Stimulated activated naive CD8-positive, alpha-beta T cell treated with anti-CD3 and anti-CD28 coated beads, Interleukin-15, amount 100 ng/mL, for 72 hours (primary cell): ENCODE results near the gene ARSI.

Source experiments
- ATAC-seq: fragments of 150-1000 bp; cut with Tn5 transposase; 2 replicates; pipeline ENCODE4 v1.10.0; 2021; ENCODE audit warnings: mild to moderate bottlenecking, moderate library complexity
- DNase-seq, 2 donors: peaks; one replicate each; pipeline ENCODE4 v3.0.0; 2021 to 2022
- H3K27ac Mint-ChIP-seq, 2 donors: one replicate each; pipeline ENCODE4 v1.8.0; 2022; ENCODE audit warnings: mild to moderate bottlenecking in 2 of 2, mixed read lengths in 2 of 2, moderate library complexity in 2 of 2
- H3K27me3 Mint-ChIP-seq: one replicate; pipeline ENCODE4 v1.8.0; 2022; ENCODE audit warnings: mixed read lengths
- H3K4me1 Mint-ChIP-seq: one replicate; pipeline ENCODE4 v1.8.0; 2022; ENCODE audit warnings: mild to moderate bottlenecking, mixed read lengths
- H3K4me3 Mint-ChIP-seq, 2 donors: one replicate each; pipeline ENCODE4 v1.8.0; 2022; ENCODE audit warnings: mild to moderate bottlenecking in 2 of 2, mixed read lengths in 2 of 2, moderate library complexity in 1 of 2
- H3K9me3 Mint-ChIP-seq, 2 donors: one replicate each; pipeline ENCODE4 v1.8.0; 2022; ENCODE audit warnings: mixed read lengths in 2 of 2

Gene ARSI

GRCh38 chr5:150302301-150303069 is at the start of gene ARSI:
ARSI (minus strand) TSS chr5:150302905; CDS start chr5:150302373, 532 bp downstream.
- Mint-ChIP-seq H3K27ac (no peak within 1 kb of the TSS), H3K4me1 (no peaks in the 10 kb centered on the region), H3K4me3 (no peak within 1 kb of the TSS), H3K27me3 (peaks cover 52% of the 10 kb centered on the region), H3K9me3 (no peaks in the 10 kb centered on the region)
- DNase-seq = no peak
- ATAC-seq = peak; percentile 48

DNA sequence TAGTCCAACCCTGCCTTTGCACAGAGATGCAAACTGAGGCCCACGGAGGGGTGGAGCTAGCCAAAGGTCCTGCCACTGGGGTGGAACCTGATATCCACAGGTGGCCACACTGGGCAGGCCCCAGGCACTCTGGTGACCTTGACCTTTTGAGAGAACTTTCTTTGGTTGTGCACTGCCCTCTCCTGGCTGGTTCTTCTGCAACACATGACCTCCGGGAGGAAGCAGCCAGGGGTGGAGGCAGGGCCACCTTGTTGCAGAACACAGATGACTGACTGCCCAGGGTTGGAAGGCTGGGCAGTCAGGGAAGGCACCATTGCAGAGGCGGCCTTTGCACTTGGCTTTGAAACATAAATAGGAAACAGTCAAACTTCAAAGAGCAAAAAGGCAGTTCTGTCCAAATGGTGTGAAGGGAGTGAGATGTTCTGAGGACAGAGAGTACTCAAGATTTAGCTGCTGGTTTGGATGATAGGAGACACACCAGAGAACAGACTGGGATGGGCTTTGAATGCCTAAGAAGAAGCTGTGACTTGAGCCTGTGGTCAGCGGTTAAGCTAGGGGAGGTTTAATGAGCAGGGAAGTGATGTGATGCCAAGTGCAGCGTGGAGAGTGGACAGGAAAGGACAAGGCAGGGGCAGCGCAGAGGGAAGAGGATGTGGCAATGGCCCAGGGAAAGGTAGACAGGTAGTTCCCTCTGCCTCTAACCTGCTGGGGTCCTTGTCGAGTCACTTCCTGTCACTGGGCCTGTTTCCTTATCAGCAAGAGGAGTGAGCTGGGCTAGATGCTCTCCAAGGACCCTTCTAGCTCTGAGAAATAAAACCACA is 48.0 kb upstream of the ARSI start:
- ATAC-seq (peak; percentile 88), DNase-seq (peak; percentile 50 to 59)
- no peaks in the 10 kb centered on the region for H3K27me3 Mint-ChIP-seq
- H3K9me3 Mint-ChIP-seq = no peaks in the 10 kb centered on the region
- peak overlapping the region; percentile 55 to 77 for H3K27ac Mint-ChIP-seq
- peaks cover 11% of the 10 kb centered on the region for H3K4me1 Mint-ChIP-seq
- H3K4me3 Mint-ChIP-seq = peak overlapping the region in 1 of 2 donors; percentile 52

DNA sequence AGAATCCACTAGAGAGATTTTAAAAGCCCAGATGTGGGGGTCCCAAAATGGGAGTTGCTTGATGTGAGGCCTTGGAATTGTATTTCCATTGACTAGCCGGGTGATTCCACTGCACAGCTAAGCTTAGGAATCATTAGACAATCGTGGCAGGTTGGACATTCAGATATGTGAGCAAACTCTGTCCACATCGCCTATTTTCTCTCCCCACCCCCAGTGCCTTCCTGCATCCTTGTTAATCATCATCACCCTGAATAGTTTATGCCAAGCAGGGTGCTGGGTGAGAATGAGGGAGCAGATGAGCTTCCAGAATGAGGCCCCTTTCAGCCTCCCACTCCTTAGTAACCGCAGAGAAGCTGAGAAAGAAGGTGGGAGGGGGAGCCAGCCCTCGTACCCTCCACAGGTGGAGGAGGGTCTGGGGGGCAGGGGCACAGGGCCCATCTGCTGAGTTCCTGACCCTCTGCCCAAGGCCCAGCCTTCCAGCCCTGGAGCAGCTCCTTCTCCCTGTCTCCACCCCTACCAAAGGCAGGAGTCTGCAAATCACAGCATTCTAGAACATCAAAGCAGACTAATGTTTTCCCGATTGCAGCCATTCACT is 47.1 kb upstream of the ARSI start:
- Mint-ChIP-seq H3K9me3 (no peaks in the 10 kb centered on the region), H3K4me3 (no peak overlapping the region), H3K27ac (no peak overlapping the region), H3K4me1 (peaks cover 11% of the 10 kb centered on the region), H3K27me3 (no peaks in the 10 kb centered on the region)
- DNase-seq = no peak
- no peak for ATAC-seq

DNA sequence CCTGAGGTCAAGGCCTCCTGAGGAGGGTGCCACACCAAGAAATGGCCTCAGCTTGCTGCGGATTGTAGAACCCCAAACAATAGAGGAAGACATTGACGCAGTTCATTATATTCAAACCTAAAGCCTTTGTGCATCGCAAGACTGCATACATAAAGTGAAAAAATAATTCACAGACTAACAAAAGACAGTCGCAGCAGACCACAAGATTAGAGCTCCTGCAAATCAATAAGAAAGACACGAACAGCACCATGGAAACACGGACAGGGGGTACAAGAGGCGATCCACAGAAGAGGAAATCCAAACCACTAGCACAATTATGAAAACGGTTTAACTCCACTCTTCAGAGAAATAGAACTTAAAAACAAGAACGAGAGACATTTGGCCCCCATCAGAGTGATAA is 44.7 kb upstream of the ARSI start:
- H3K4me3 Mint-ChIP-seq = no peak overlapping the region
- no peaks in the 10 kb centered on the region for H3K9me3 Mint-ChIP-seq
- DNase-seq (no peak), ATAC-seq (no peak)
- H3K4me1 Mint-ChIP-seq = peaks cover 13% of the 10 kb centered on the region
- no peak overlapping the region for H3K27ac Mint-ChIP-seq
- H3K27me3 Mint-ChIP-seq = no peaks in the 10 kb centered on the region

- Mint-ChIP-seq H3K4me3 (no peak overlapping the region), H3K27me3 (no peaks in the 10 kb centered on the region), H3K4me1 (peaks cover 16% of the 10 kb centered on the region), H3K9me3 (no peaks in the 10 kb centered on the region), H3K27ac (no peak overlapping the region)
- DNase-seq (no peak), ATAC-seq (no peak)
Observed at GRCh38 chr5:150347003-150347402, 44.3 kb upstream of the ARSI start.

DNA sequence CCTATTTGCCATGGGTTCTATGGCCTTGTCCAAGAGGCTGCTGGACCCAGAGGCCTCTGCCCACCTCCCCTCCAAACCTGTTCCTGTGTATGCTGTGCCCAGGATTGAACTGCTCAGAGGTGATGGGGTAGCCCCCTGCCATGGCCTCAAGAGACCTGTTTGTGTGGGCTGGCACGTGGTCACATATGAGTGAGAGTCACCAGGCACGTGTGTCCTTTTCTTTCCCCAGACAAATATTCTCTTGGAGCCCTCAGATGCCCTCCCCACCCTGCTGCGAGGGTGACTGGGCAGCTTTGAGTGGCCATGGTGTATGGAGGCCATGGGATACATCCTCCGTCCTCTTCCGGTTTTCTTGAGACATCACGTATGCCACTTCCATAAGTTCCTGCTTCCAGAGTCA is 43.9 kb upstream of the ARSI start:
- no peaks in the 10 kb centered on the region for H3K9me3 Mint-ChIP-seq
- H3K4me1 Mint-ChIP-seq = peaks cover 18% of the 10 kb centered on the region
- ATAC-seq (peak; percentile 30), DNase-seq (no peak)
- no peak overlapping the region for H3K4me3 Mint-ChIP-seq
- no peaks in the 10 kb centered on the region for H3K27me3 Mint-ChIP-seq
- no peak overlapping the region for H3K27ac Mint-ChIP-seq

GRCh38 chr5:150345716-150346115 is 43.0 kb upstream of the ARSI start:
- Mint-ChIP-seq H3K4me1 (peaks cover 21% of the 10 kb centered on the region), H3K9me3 (no peaks in the 10 kb centered on the region), H3K4me3 (no peak overlapping the region), H3K27ac (no peak overlapping the region), H3K27me3 (no peaks in the 10 kb centered on the region)
- DNase-seq (no peak), ATAC-seq (no peak)

- no peaks in the 10 kb centered on the region for H3K27me3 Mint-ChIP-seq
- ATAC-seq = no peak
- no peaks in the 10 kb centered on the region for H3K9me3 Mint-ChIP-seq
- H3K4me1 Mint-ChIP-seq = peaks cover 24% of the 10 kb centered on the region
- no peak for DNase-seq
- no peak overlapping the region for H3K27ac Mint-ChIP-seq
- H3K4me3 Mint-ChIP-seq = no peak overlapping the region
Observed at GRCh38 chr5:150343994-150344631, 41.4 kb upstream of the ARSI start.

- DNase-seq = no peak
- no peak for ATAC-seq
- Mint-ChIP-seq H3K27me3 (no peaks in the 10 kb centered on the region), H3K27ac (peak overlapping the region; percentile 2 to 71), H3K4me1 (peaks cover 24% of the 10 kb centered on the region), H3K4me3 (no peak overlapping the region), H3K9me3 (no peaks in the 10 kb centered on the region)
Observed at GRCh38 chr5:150342583-150342982, 39.9 kb upstream of the ARSI start.

DNA sequence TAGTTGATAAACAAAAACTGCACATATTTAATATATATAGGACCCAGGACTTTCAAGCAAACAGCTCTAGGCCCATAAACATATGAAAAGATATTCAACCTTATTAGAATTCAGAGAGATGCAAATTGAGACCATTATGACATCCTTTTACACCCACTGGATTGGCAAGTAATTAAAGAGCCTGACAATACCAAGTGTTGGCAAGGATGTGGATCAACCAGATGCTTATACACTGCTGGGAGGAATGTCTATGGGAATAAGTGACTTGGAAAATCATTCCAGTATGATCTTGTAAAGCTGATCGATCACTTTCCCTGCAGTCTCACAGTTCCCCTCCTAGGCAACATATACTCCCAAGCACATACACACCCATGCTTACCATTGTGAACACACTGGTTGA is 39.3 kb upstream of the ARSI start:
- H3K4me1 Mint-ChIP-seq = peaks cover 24% of the 10 kb centered on the region
- H3K4me3 Mint-ChIP-seq = no peak overlapping the region
- DNase-seq = no peak
- no peaks in the 10 kb centered on the region for H3K27me3 Mint-ChIP-seq
- no peak overlapping the region for H3K27ac Mint-ChIP-seq
- no peaks in the 10 kb centered on the region for H3K9me3 Mint-ChIP-seq
- ATAC-seq = no peak

DNA sequence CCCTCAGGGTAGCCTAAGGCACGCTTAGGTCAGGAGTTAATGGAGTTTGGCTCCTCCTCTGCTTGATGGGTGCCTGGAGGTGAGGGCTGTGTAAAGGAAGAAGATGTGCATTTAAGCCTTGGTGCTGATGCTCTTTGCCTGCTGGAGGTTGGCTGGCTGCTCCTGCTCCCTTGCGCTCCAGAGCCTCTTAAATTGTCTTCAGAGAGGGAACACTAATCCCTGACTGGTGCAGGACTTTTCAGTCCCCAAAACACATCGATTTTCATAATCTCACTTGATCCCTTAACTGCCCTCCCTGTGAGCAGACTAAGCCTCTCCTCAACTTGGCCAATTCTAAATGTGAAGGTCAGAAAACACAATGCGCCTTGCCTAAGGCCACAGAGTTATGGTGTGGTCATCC is 38.6 kb upstream of the ARSI start:
- Mint-ChIP-seq H3K4me3 (no peak overlapping the region), H3K4me1 (peaks cover 24% of the 10 kb centered on the region), H3K9me3 (no peaks in the 10 kb centered on the region), H3K27me3 (no peaks in the 10 kb centered on the region), H3K27ac (no peak overlapping the region)
- no peak for ATAC-seq
- DNase-seq = no peak

DNA sequence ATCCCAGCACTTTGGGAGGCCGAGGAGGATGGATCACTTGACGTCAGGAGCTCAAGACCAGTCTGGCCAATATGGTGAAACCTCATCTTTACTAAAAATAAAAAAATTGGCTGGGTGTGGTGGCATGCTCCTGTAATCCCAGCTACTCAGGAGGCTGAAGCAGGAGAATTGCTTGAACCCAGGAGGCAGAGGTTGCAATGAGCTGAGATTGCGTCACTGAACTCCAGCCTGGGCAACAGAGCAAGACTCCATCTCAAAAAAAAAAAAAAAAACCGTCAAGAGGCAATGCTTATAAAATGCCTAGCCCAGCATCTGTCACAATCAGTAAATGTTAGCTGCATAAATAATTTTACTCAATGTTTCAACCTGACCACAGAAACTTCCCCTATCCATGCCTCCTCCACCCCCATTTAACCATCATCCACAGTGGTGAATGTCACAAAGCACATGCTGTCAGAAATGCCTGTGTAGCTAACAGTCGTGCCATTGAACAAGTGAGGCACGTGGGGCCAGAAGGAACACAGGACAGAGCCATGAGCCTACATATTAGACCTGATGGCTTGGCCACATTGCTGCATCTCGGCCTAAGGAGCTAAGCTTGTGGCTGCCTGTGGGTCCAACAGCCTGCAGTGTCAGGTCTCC is 38.0 kb upstream of the ARSI start:
- ATAC-seq = peak; percentile 81
- Mint-ChIP-seq H3K4me3 (no peak overlapping the region), H3K27me3 (no peaks in the 10 kb centered on the region), H3K27ac (peak overlapping the region in 1 of 2 donors; percentile 23), H3K4me1 (peaks cover 24% of the 10 kb centered on the region), H3K9me3 (no peaks in the 10 kb centered on the region)
- DNase-seq = peak; percentile 10 to 23

DNA sequence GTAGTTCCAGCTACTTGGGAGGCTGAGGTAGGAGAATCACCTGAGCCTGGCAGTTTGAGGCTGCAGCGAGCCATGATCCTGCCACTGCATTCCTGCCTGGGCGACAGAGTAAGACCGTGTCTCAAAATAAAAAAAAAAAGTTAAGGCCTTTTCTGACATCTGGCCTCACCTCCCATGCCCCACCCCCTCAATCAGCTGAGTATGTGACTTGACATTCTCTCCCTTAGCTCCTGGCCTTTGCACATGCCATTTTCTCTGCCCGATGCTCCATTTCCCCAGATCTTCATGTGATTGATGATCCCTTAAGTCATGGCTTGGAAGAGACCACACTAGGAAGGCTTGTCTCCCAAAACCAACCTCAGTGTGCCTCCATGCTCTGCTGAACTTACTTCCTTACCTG is 37.1 kb upstream of the ARSI start:
- DNase-seq (no peak), ATAC-seq (no peak)
- H3K27ac Mint-ChIP-seq = peak overlapping the region in 1 of 2 donors; percentile 35
- no peaks in the 10 kb centered on the region for H3K27me3 Mint-ChIP-seq
- H3K4me1 Mint-ChIP-seq = peaks cover 24% of the 10 kb centered on the region
- no peaks in the 10 kb centered on the region for H3K9me3 Mint-ChIP-seq
- no peak overlapping the region for H3K4me3 Mint-ChIP-seq

- ATAC-seq (no peak), DNase-seq (no peak)
- Mint-ChIP-seq H3K9me3 (no peaks in the 10 kb centered on the region), H3K4me3 (no peak overlapping the region), H3K27me3 (no peaks in the 10 kb centered on the region), H3K4me1 (peaks cover 24% of the 10 kb centered on the region), H3K27ac (no peak overlapping the region)
Observed at GRCh38 chr5:150339165-150339564, 36.5 kb upstream of the ARSI start.

GRCh38 chr5:150338546-150338945 is 35.8 kb upstream of the ARSI start:
- Mint-ChIP-seq H3K9me3 (no peaks in the 10 kb centered on the region), H3K4me3 (no peak overlapping the region), H3K4me1 (peaks cover 24% of the 10 kb centered on the region), H3K27ac (no peak overlapping the region), H3K27me3 (no peaks in the 10 kb centered on the region)
- ATAC-seq = no peak
- no peak for DNase-seq
